Upper lobe of left lung (tissue), 4 donors: Measurements from ENCODE around the gene CCDC61.

Source experiments
- EP300 ChIP-seq, 4 donors: sonication (generic); formaldehyde crosslinking; IDR thresholded peaks; one replicate each; pipeline ENCODE4 v1.5.1; 2017; ENCODE audit warnings: antibody characterized with exemption in 4 of 4, control low read depth in 2 of 4
- POLR2A ChIP-seq, 4 donors: fragments of 450-650 bp; IDR thresholded peaks; one replicate each; pipeline ENCODE4 v1.5.1; 2016 to 2017; ENCODE audit warnings: antibody characterized with exemption in 4 of 4, mild to moderate bottlenecking in 2 of 4
- POLR2AphosphoS5 ChIP-seq, 2 donors: sonication (generic); formaldehyde crosslinking; IDR thresholded peaks; one replicate each; pipeline ENCODE4 v1.5.1; 2017; ENCODE audit warnings: antibody characterized with exemption in 2 of 2
- TF ChIP-seq, protein P1 (sequence below), 6 experiments: fragments of 450-650 bp in 4 of 6; fragments of 200-600 bp in 2 of 6; sonication (generic) in 2 of 6; IDR thresholded peaks; one replicate each; pipeline ENCODE4 v1.5.1; 2016 to 2019; ENCODE audit warnings: antibody characterized with exemption in 6 of 6

DNA sequence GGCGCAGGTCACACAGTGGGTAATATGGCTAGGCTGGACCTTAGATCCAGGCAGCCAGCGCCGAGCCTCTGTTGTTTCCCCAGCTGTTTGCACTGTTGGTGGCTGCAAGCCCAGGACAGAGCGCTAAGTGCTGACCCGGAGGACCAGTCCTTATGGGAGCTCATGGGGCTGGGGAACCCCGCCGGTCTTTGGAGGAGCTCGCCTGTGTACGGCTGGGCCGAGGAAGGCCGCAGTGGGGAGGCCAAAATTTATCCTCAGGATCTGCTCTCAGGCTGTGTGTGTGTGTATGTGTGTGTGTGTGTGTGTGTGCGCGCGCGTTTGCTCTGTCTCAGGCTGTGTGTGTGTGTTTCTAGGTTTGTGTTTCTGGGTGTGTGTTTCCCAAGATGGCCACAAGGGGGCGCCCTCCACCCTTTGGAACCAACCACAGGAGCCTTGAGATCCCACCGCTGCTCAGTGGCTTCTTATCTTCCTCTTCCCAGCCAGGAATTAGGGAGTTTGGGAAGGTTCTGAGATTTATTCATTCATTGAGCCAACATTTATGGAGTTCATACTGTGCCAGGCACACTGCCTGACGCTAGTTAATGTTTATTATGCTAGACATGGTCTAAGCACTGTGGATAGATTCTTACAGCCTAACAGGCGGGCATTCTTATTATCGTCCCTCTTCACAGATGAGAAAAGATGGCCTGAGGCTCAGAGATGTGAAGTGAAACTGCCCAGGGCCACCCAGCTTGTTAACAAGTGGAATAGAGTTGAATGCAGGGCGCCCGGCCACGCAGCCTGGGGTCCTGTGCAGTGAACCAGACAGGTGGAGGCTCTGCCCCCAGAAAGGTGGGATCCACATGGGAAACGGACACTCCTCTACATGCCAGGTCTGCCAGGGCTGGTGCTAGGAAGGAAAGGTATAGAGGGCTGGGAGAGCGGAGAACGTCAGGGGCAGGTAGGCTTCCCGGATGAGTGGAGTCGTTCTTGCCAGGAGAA lies 14.6 kb downstream of the CCDC61 start:
- TF ChIP-seq, protein P1, sequence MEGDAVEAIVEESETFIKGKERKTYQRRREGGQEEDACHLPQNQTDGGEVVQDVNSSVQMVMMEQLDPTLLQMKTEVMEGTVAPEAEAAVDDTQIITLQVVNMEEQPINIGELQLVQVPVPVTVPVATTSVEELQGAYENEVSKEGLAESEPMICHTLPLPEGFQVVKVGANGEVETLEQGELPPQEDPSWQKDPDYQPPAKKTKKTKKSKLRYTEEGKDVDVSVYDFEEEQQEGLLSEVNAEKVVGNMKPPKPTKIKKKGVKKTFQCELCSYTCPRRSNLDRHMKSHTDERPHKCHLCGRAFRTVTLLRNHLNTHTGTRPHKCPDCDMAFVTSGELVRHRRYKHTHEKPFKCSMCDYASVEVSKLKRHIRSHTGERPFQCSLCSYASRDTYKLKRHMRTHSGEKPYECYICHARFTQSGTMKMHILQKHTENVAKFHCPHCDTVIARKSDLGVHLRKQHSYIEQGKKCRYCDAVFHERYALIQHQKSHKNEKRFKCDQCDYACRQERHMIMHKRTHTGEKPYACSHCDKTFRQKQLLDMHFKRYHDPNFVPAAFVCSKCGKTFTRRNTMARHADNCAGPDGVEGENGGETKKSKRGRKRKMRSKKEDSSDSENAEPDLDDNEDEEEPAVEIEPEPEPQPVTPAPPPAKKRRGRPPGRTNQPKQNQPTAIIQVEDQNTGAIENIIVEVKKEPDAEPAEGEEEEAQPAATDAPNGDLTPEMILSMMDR (IDR thresholded peaks at IDR 0.05), result peak; percentile 68 to 94 (median 80)
- no peak for TF ChIP-seq POLR2A (IDR thresholded peaks at IDR 0.05)
- no peak for TF ChIP-seq POLR2AphosphoS5 (IDR thresholded peaks at IDR 0.05)
- no peak for TF ChIP-seq EP300 (IDR thresholded peaks at IDR 0.05)
